Endothelial cell of umbilical vein (primary cell): Measurements from ENCODE around the gene IQSEC3.

Experiments used
- CTCF ChIP-seq, 2 donors: IDR thresholded peaks; 1 replicate in 1 of 2; 2 replicates in 1 of 2; pipeline ENCODE4 v1.5.1; 2011; ENCODE audit warnings: low read length in 2 of 2, mild to moderate bottlenecking in 2 of 2, moderate library complexity in 2 of 2, control low read depth in 1 of 2, inconsistent platforms in 1 of 2, low read depth in 1 of 2; ENCODE audit not compliant: insufficient read depth in 1 of 2; ENCODE audit errors: extremely low read depth in 1 of 2
- EZH2 ChIP-seq: IDR thresholded peaks from 2 replicates; pipeline ENCODE4 v1.6.1; 2012; ENCODE audit warnings: borderline replicate concordance, low read depth, mild to moderate bottlenecking, moderate library complexity, low read length, inconsistent platforms; ENCODE audit not compliant: severe bottlenecking
- MYC ChIP-seq: IDR thresholded peaks from one replicate; pipeline ENCODE4 v1.6.1; 2011; ENCODE audit warnings: mild to moderate bottlenecking, low read depth, low read length
- POLR2A ChIP-seq: IDR thresholded peaks from 2 replicates; pipeline ENCODE4 v1.6.1; 2012; ENCODE audit warnings: low read depth, mild to moderate bottlenecking, control low read depth, low read length
- POLR2AphosphoS5 ChIP-seq: IDR thresholded peaks from 2 replicates; pipeline ENCODE4 v1.6.1; 2012; ENCODE audit warnings: low read depth, mild to moderate bottlenecking, control low read depth, low read length, moderate library complexity; ENCODE audit not compliant: insufficient read depth

GRCh38 chr12:223841-224240 is 157.3 kb downstream of the IQSEC3 start:
- TF ChIP-seq POLR2A (no peak), MYC (no peak), CTCF (IDR thresholded peaks at IDR 0.05; ENCODE audit: extremely low read depth in 1 of 2, insufficient read depth in 1 of 2, low read depth in 1 of 2, low read length in 2 of 2) (no peak), EZH2 (no peak), POLR2AphosphoS5 (no peak)
